ENCODE measurements around the gene PLXNA4.

- no peak for TF ChIP-seq EZH2 (IDR thresholded peaks at IDR 0.05; ENCODE audit: borderline replicate concordance)
- TF ChIP-seq, protein P1, sequence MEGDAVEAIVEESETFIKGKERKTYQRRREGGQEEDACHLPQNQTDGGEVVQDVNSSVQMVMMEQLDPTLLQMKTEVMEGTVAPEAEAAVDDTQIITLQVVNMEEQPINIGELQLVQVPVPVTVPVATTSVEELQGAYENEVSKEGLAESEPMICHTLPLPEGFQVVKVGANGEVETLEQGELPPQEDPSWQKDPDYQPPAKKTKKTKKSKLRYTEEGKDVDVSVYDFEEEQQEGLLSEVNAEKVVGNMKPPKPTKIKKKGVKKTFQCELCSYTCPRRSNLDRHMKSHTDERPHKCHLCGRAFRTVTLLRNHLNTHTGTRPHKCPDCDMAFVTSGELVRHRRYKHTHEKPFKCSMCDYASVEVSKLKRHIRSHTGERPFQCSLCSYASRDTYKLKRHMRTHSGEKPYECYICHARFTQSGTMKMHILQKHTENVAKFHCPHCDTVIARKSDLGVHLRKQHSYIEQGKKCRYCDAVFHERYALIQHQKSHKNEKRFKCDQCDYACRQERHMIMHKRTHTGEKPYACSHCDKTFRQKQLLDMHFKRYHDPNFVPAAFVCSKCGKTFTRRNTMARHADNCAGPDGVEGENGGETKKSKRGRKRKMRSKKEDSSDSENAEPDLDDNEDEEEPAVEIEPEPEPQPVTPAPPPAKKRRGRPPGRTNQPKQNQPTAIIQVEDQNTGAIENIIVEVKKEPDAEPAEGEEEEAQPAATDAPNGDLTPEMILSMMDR (IDR thresholded peaks at IDR 0.05; ENCODE audit: poor library complexity): no peak
Measured at GRCh38 chr7:132130497-132130896, 445.8 kb downstream of the PLXNA4 start.

Measured in hepatocyte (in vitro differentiated cells).